HG03196 (cell line): Measurements from ENCODE around the gene DPYSL3.
A peak's percentile ranks its signal among the peaks of the same experiment; 100 is the strongest.

Experiments
- ATAC-seq: cut with Tn5 transposase; IDR thresholded peaks from one replicate; pipeline ENCODE4 v1.9.1; 2021; ENCODE audit not compliant: unreplicated experiment

DPYSL3 gene

GRCh38 chr5:147474140-147474539 lies 35.7 kb downstream of the DPYSL3 start:
- ATAC-seq = no peak

- no peak for ATAC-seq
Observed at GRCh38 chr5:147472664-147473475, 37.0 kb downstream of the DPYSL3 start.

- no peak for ATAC-seq
Observed at GRCh38 chr5:147467973-147468508, 41.8 kb downstream of the DPYSL3 start.

GRCh38 chr5:147466360-147466980 lies 43.4 kb downstream of the DPYSL3 start:
- no peak for ATAC-seq

GRCh38 chr5:147465747-147466146 lies 44.1 kb downstream of the DPYSL3 start:
- no peak for ATAC-seq

- ATAC-seq = no peak
Observed at GRCh38 chr5:147464211-147464610, 45.7 kb downstream of the DPYSL3 start.

- ATAC-seq = no peak
Observed at GRCh38 chr5:147461915-147462314, 48.0 kb downstream of the DPYSL3 start.

- ATAC-seq = no peak
Observed at GRCh38 chr5:147460380-147460779, 49.5 kb downstream of the DPYSL3 start.

GRCh38 chr5:147458581-147458980 lies 51.3 kb downstream of the DPYSL3 start:
- ATAC-seq = no peak

GRCh38 chr5:147455822-147456450 lies 53.9 kb downstream of the DPYSL3 start:
- no peak for ATAC-seq

- no peak for ATAC-seq
Observed at GRCh38 chr5:147454996-147455677, 54.7 kb downstream of the DPYSL3 start.

- peak; percentile 85 for ATAC-seq
Observed at GRCh38 chr5:147453875-147454814, 55.7 kb downstream of the DPYSL3 start.

GRCh38 chr5:147452165-147452811 lies 57.6 kb downstream of the DPYSL3 start:
- ATAC-seq = no peak

GRCh38 chr5:147451193-147451592 lies 58.7 kb downstream of the DPYSL3 start:
- no peak for ATAC-seq

GRCh38 chr5:147450606-147451005 lies 59.3 kb downstream of the DPYSL3 start:
- ATAC-seq = no peak

GRCh38 chr5:147448766-147449165 lies 61.1 kb downstream of the DPYSL3 start:
- ATAC-seq = no peak

- ATAC-seq = no peak
Observed at GRCh38 chr5:147446523-147446922, 63.3 kb downstream of the DPYSL3 start.

- no peak for ATAC-seq
Observed at GRCh38 chr5:147445917-147446316, 64.0 kb downstream of the DPYSL3 start.

GRCh38 chr5:147445090-147445489 lies 64.8 kb downstream of the DPYSL3 start:
- no peak for ATAC-seq

GRCh38 chr5:147442224-147442623 lies 67.6 kb downstream of the DPYSL3 start:
- no peak for ATAC-seq
